Erythroblast (primary cell): ENCODE measurements around the gene SLC22A23.
A peak's percentile ranks its signal among the peaks of the same experiment; 100 is the strongest.

Experiments used
- DNase-seq, 2 experiments: peaks; one replicate each; lab custom pipeline; 2025; lab: John Stamatoyannopoulos, UW
- GATA1 ChIP-seq: IDR thresholded peaks from 2 replicates; pipeline ENCODE4 v1.6.1; 2011; ENCODE audit warnings: low read depth, mild to moderate bottlenecking, control low read depth, low read length, moderate library complexity
- POLR2A ChIP-seq: IDR thresholded peaks from 2 replicates; pipeline ENCODE4 v1.6.1; 2011; ENCODE audit warnings: mild to moderate bottlenecking, low read length

Gene SLC22A23

GRCh38 chr6:3417473-3417872 is 39.4 kb downstream of the SLC22A23 start:
- no peak for DNase-seq
- TF ChIP-seq GATA1 (no peak), POLR2A (no peak)

- DNase-seq: no peak
- TF ChIP-seq POLR2A: no peak
- TF ChIP-seq GATA1: no peak
These were observed 41.4 kb downstream of the SLC22A23 start for GRCh38 chr6:3415490-3415889.

GRCh38 chr6:3415082-3415453 is 41.8 kb downstream of the SLC22A23 start:
- DNase-seq: peak in 1 of 2 experiments; percentile 48
- TF ChIP-seq POLR2A: no peak
- TF ChIP-seq GATA1: no peak

GRCh38 chr6:3414327-3415081 is 42.3 kb downstream of the SLC22A23 start:
- no peak for DNase-seq
- no peak for TF ChIP-seq POLR2A
- no peak for TF ChIP-seq GATA1

GRCh38 chr6:3413592-3413991 is 43.3 kb downstream of the SLC22A23 start:
- DNase-seq: no peak

GRCh38 chr6:3412779-3413500 is 43.9 kb downstream of the SLC22A23 start:
- no peak for DNase-seq
- no peak for TF ChIP-seq POLR2A
- no peak for TF ChIP-seq GATA1

More at GRCh38 chr6:3413592-3413991, 43.3 kb downstream of the SLC22A23 start:
- TF ChIP-seq GATA1: no peak

GRCh38 chr6:3411967-3412778 is 44.7 kb downstream of the SLC22A23 start:
- no peak for TF ChIP-seq GATA1
- no peak for TF ChIP-seq POLR2A
- no peak for DNase-seq

- DNase-seq: peak; percentile 81 to 87
- TF ChIP-seq GATA1 (no peak), POLR2A (no peak)
These were observed 46.2 kb downstream of the SLC22A23 start for GRCh38 chr6:3410385-3411360.

- TF ChIP-seq GATA1: no peak
- no peak for TF ChIP-seq POLR2A
- peak in 1 of 2 experiments; percentile 26 for DNase-seq
These were observed 47.0 kb downstream of the SLC22A23 start for GRCh38 chr6:3409699-3410384.

- TF ChIP-seq POLR2A: no peak
- no peak for TF ChIP-seq GATA1
These were observed 48.2 kb downstream of the SLC22A23 start for GRCh38 chr6:3408665-3409064.

GRCh38 chr6:3407840-3408239 is 49.0 kb downstream of the SLC22A23 start:
- DNase-seq: no peak
- no peak for TF ChIP-seq POLR2A
- TF ChIP-seq GATA1: no peak

More at GRCh38 chr6:3408665-3409064, 48.2 kb downstream of the SLC22A23 start:
- DNase-seq: no peak
